ENCODE measurements around the gene DACH1. TPM values are rescaled to one million over a fixed set of nuclear protein-coding genes. Genes with fewer than 3 reads are reported as not detected.
A peak's percentile ranks its signal among the peaks of the same experiment; 100 is the strongest.

The DACH1 gene
- total and polyA plus RNA-seq, 2 of the 8 experiments (the other 6 are each of a cell fraction or from before 2014, with no cell fraction given) = 0.12 to 0.67 TPM

- no peak overlapping the region for H4K8ac ChIP-seq (ENCODE audit: extremely low read depth, insufficient read depth, low read length)
- H2BK120ac ChIP-seq (replicated peaks; ENCODE audit: low read depth, low read length) = no peak overlapping the region
- no peak overlapping the region for H3K4me3 ChIP-seq (ENCODE audit: extremely low read depth in 1 of 4, insufficient read depth in 2 of 4, low read depth in 3 of 4, low read length in 4 of 4)
- 66% methylated on average over 6 of the region's 6 CpGs; no CpG with 5 or more reads in 1 of the 2 experiments for WGBS, 2 experiments (ENCODE audit: extremely low coverage in 1 of 2, insufficient coverage in 1 of 2, insufficient read length in 1 of 2, insufficient replicate concordance in 2 of 2, low coverage in 1 of 2, low lambda C conversion rate in 2 of 2, missing lambda C conversion rate in 1 of 2)
- peak overlapping the region; percentile 10; the same call in 1 of the 2 replicates for H2BK12ac ChIP-seq (ENCODE audit: low read depth, low read length)
- H4K20me1 ChIP-seq (replicated peaks in 1 of 2; ENCODE audit: control insufficient read depth in 1 of 2, insufficient read depth in 2 of 2, low read length in 2 of 2) = no peaks in the 10 kb centered on the region
- H2AFZ ChIP-seq (ENCODE audit: low read length) = 0 out of 2 replicates have a peak overlapping the region, but pooled peaks have one; percentile 6
- H2BK5ac ChIP-seq (ENCODE audit: low read depth, low read length) = no peak overlapping the region
- no peak overlapping the region for H4K5ac ChIP-seq (ENCODE audit: insufficient read length, low read depth, low read length)
- no peak overlapping the region for H3K4ac ChIP-seq (replicated peaks; ENCODE audit: insufficient read length, low read depth, low read length)
- H3K79me1 ChIP-seq (ENCODE audit: low read depth, low read length) = no peaks in the 10 kb centered on the region
- H2BK20ac ChIP-seq (ENCODE audit: low read length) = no peak overlapping the region
- H3K9me3 ChIP-seq (ENCODE audit: insufficient read depth in 2 of 2, low read depth in 1 of 2, low read length in 1 of 2) = 0 out of 4 replicates have a peak, but pooled peaks cover 0 to 2% of the 10 kb centered on the region in 2 experiments
- no peaks in the 10 kb centered on the region for H3K79me2 ChIP-seq (ENCODE audit: control insufficient read depth in 1 of 2, insufficient read depth in 2 of 2, low read length in 2 of 2)
- no peaks in the 10 kb centered on the region for H3K23me2 ChIP-seq (ENCODE audit: low read depth, low read length)
- TF ChIP-seq SP4 (IDR thresholded peaks at IDR 0.05; ENCODE audit: low read length) (no peak), TEAD4 (IDR thresholded peaks at IDR 0.05; ENCODE audit: low read depth, low read length) (peak; percentile 92)
- H3K4me2 ChIP-seq (ENCODE audit: insufficient read depth in 1 of 2, low read depth in 2 of 2, low read length in 2 of 2) = peak overlapping the region in 1 of 2 experiments; percentile 24; a peak in 1 of 4 replicates
- H3K27me3 ChIP-seq (replicated peaks in 1 of 4; ENCODE audit: control insufficient read depth in 3 of 4, extremely low read depth in 1 of 4, insufficient read depth in 3 of 4, low read length in 3 of 4) = no peaks in the 10 kb centered on the region
- no peak overlapping the region; the same call in 1 of the 2 replicates for H3K18ac ChIP-seq (ENCODE audit: extremely low read depth, low read length)
- no peak overlapping the region for H3K23ac ChIP-seq (ENCODE audit: insufficient read length)
- no peaks in the 10 kb centered on the region for H3K36me3 ChIP-seq (ENCODE audit: control insufficient read depth in 2 of 4, insufficient read depth in 4 of 4, low read length in 3 of 4)
- no peak overlapping the region for H3K56ac ChIP-seq (replicated peaks; ENCODE audit: insufficient read length, low read depth, low read length)
- peaks cover 2 to 13% (median 9%) of the 10 kb centered on the region in 4 experiments; a peak in 5 of 7 replicates for H3K4me1 ChIP-seq (replicated peaks in 1 of 4; ENCODE audit: control insufficient read depth in 3 of 4, insufficient read depth in 4 of 4, low read length in 3 of 4)
- DNase-seq (ENCODE audit: low read depth in 1 of 2, low spot score in 2 of 2) = no peak
- no peak overlapping the region for H2BK15ac ChIP-seq (ENCODE audit: low read length)
- H3K14ac ChIP-seq (ENCODE audit: insufficient read length) = no peak overlapping the region
- H3K9ac ChIP-seq (replicated peaks in 1 of 4; ENCODE audit: extremely low read depth in 1 of 4, low read depth in 3 of 4, low read length in 3 of 4) = no peak overlapping the region
- FAIRE-seq = no peak
- CTCF ChIA-PET (ENCODE audit: partially characterized antibody) = interaction anchor here (0.6 kb wide), 1 partner anchor 961 kb away, joined by 3 read pairs; no protein-coding TSS in a partner anchor
- no peak overlapping the region for H3K27ac ChIP-seq (ENCODE audit: low read depth, low read length)
- no peak overlapping the region for H2AK5ac ChIP-seq (ENCODE audit: low read depth, low read length)
- H4K91ac ChIP-seq (replicated peaks; ENCODE audit: insufficient read length, low read length) = no peak overlapping the region
- POLR2A ChIA-PET (ENCODE audit: partially characterized antibody) = interaction anchor here (0.7 kb wide), 1 partner anchor 14 kb away, joined by 4 read pairs; the partner anchor contains the start of gene DACH1
Measured at GRCh38 chr13:71880753-71881541, 13.9 kb upstream of the DACH1 start.

All from H1 (cell line).